ENCODE data around the gene SPIRE1.
"Not testable (repeated sequence)": the region's sequence is repeated elsewhere in the genome, so short reads cannot be mapped to it uniquely, and the experiment has no call there.

The SPIRE1 gene

GRCh38 chr18:12598181-12598930 lies 59.6 kb downstream of the SPIRE1 start:
- no peak for DNase-seq

DNA sequence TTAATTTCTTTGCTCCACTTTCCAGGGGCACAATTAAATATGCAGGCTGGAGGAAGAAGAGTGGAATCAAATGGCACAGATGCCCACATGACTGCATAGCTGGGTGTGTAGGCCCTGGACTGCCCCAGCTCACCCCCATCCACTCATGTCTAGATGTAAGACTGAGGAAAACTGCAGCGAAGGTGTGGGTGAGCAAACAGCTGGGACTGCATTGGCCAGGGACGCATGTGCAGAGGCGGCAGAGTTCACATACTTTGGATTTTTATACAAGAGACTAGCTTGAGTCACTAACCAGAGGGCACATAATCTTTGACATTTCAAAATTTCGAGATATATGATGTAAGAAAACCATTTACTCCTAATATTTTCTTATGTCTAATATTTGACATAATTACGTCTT lies 60.1 kb downstream of the SPIRE1 start:
- DNase-seq, result no peak

- DNase-seq, result no peak
Observed at GRCh38 chr18:12595571-12596255, 62.2 kb downstream of the SPIRE1 start.

DNA sequence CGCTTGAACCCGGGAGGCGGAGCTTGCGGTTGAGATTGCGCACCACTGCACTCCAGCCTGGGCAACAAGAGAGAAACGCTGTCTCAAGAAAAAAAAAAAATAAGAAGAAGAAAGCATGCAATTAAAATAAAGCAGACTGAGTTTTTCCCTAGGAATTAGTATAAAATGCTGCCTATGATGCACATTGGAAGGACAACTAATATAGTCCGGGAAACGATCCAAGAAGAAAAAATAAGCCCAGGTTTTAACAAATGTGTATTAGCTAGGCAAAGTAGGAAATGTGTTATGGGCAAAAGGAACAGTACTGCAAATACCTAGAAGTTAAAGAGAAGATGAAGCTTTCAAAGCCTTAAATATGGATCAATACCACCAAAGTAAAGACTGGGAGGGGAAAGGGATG lies 64.0 kb downstream of the SPIRE1 start:
- DNase-seq, result no peak

GRCh38 chr18:12592597-12593127 lies 65.2 kb downstream of the SPIRE1 start:
- no peak for DNase-seq

DNA sequence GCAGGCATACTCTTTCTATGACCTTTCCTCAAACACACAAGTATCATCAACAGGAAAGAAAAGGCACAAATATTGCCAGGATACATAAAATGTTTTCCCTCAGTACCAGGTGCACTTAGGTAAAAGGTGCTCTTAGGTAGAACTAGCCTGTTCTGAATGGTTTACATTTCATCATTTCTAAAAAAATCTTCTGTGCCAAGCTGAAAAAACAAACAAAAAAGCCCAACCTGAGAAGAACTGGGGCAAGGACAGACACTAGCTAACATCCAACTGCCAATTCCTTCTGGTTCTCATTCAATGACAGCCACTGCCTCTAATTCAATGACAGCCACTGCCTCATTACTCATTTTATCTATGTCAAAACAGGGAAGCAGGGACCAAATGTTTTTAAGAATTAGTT lies 68.5 kb downstream of the SPIRE1 start:
- DNase-seq, result no peak

- DNase-seq, result no peak
Observed at GRCh38 chr18:12586956-12587355, 71.0 kb downstream of the SPIRE1 start.

GRCh38 chr18:12585218-12585617 lies 72.7 kb downstream of the SPIRE1 start:
- DNase-seq, result no peak

- no peak for DNase-seq
Observed at GRCh38 chr18:12580630-12581342, 77.1 kb downstream of the SPIRE1 start.

- DNase-seq, result no peak
Observed at GRCh38 chr18:12579775-12580174, 78.1 kb downstream of the SPIRE1 start.

DNA sequence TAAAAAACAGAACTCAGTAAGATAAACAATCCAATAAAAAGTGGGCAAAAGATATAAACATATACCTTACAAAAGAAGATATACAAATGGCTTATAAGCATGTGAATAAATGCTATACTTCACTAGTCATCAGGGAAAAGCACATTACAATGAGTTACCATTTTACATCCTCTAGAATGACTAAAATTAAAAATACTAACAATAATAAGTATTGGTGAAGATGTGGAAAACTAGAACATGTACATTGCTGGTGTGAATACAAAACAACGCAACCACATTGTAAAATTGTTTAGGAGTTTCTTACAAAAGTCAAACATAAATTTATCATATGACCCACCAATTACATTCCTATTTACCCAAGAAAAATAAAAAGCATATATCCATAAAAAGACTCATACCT lies 80.1 kb downstream of the SPIRE1 start:
- no peak for DNase-seq

DNA sequence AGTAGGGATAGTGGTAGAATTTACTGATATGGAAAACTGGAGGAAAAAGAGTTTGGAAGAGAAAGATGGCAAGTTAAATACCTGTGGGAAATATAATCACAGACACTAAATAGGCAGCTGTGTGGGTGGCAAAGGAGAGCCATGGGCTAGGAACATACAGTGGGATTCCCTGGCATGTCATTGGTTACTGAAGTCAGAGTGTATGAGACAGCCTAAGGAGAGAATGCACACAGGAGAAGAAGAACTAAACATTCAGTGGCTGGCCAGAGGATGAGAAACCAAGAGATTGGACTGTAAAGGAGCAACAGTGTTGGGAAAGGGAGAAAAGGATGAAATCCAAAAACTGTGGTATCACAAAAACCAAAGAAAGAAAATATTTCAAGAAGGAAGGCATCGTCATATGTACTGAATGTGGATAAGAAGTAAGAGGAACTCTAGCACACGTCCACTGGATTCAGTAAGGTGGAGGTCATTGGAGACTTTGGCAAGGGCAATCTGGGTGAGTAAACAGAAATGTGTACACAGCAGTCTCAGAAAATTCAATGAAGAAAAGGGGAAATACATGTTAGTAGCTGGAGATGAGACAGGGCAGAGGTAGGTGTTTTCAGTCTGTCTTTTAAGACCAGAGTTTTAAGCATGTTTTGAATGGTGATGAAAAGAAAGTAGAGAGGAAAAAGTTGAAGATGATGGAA lies 83.3 kb downstream of the SPIRE1 start:
- no peak for DNase-seq

GRCh38 chr18:12571630-12572029 lies 86.3 kb downstream of the SPIRE1 start:
- no peak for DNase-seq

- DNase-seq, result no peak
Observed at GRCh38 chr18:12569791-12570190, 88.1 kb downstream of the SPIRE1 start.

- no peak for DNase-seq
Observed at GRCh38 chr18:12567849-12568248, 90.1 kb downstream of the SPIRE1 start.

DNA sequence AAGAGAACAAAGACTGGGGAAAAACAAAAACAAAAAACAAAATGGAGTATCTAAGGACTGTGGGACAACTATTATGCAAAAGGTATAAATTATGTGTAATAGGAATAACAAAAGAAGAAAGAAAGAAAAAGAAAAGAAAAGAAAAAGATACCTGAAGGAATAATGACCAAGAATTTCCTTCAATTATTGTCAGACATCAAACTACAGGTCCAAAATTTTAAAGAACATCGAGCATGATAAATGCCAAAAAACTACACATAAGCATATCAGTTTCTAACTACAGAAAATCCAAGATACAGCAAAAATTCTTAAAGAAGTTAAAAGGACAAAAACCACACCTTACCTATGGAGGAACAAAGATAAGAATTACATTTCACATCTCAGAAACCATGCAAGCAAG lies 93.0 kb downstream of the SPIRE1 start:
- no peak for DNase-seq

DNA sequence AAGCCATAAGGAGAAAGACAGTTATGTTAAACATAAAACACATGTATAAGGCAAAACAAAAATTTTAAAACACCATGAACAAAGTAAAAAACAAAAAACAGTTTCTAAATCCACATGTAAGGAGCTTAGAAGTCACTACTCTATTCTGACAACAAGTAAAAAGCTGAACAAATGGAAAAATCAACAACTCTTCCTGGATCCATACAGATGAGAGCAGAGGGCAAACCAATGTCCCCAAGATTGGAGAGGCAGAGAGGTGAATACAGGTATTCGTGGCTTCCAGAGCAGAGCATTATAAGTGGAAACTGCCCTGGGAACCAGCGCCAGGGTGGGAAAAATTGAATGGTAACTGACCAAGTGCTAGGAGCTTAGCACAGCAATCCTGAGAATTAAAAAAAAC lies 93.5 kb downstream of the SPIRE1 start:
- no peak for DNase-seq

- not testable (repeated sequence) for DNase-seq
Observed at GRCh38 chr18:12560600-12560999, 97.3 kb downstream of the SPIRE1 start.

- no peak for DNase-seq
Observed at GRCh38 chr18:12559319-12559718, 98.6 kb downstream of the SPIRE1 start.

DNA sequence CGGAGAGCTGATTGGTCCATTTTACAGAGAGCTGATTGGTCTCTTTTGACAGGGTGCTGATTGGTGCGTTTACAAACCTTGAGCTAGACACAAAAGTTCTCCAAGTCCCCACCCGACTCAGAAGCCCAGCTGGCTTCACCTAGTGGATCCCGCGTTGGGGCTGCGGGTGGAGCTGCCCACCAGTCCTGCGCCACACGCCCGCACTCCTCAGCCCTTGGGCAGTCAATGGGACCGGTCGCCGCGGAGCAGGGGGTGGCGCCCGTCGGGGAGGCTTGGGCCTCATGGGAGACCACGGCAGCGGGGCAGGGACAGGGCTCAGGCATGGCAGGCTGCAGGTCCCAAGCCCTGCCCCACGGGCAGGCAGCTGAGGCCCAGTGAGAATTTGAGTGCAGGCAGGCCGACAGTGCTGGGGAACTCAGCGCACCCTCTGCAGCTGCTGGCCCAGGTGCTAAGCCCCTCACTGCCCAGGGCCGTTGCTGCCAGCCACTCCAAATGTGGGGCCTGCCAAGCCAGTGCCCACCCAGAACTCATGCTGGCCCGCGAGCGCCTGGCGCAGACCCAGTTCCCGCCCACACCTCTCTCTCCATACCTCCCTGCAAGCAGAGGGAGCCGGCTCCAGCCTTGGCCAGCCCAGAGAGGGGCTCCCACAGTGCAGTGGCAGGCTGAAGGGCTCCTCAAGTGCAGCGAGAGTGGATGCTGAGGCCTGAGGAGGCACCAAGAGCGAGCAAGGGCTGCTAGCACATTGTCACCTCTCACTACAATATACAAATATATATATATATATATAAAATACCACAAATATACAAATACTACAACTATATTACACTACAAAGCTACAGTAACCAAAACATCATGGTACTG lies 100.7 kb downstream of the SPIRE1 start:
- no peak for DNase-seq

DNA sequence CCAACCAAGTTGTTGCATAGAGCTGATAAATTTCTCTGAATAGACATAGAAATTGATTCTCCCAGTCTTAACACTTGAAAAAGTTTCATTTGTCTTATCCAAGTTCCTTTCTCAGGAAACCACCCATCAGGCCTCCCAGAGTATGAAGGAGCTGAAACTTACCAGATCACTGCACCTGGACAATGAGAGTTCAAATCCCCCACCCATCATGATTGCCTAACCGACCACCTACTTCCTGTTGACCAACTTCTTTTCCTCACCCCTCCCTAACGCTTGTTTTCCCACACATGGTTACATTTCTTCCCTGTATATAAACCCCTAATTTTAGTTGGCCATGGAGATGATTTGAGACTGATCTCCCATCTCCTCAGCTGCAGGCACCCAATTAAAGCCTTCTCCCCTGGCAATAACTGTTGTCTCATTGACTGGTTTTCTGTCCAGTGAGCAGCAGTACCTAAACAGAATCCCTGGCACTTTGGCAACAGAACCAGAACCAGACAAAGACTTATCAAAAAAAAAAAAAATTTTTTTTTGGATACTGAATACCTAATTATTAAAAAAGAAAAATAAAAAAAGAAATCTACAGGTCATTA lies 103.0 kb downstream of the SPIRE1 start:
- no peak for DNase-seq

GRCh38 chr18:12552879-12553242 lies 105.0 kb downstream of the SPIRE1 start:
- no peak for DNase-seq

Measured in activated gamma-delta T cell treated with Interleukin-2 at 50 U/mL for 16 hours (primary cell).